Loucy (cell line): Measurements from ENCODE around the gene BTNL9.

Source experiments
- CTCF ChIP-seq: fragments of 200-600 bp; sonication (generic); conservative IDR thresholded peaks from 2 replicates; pipeline ENCODE4 v1.5.1; 2014; ENCODE audit warnings: mild to moderate bottlenecking, antibody characterized with exemption, low read length
- EZH2phosphoT487 ChIP-seq: fragments of 200-600 bp; IDR thresholded peaks from 2 replicates; pipeline ENCODE4 v1.6.1; 2018; ENCODE audit warnings: antibody characterized with exemption, mild to moderate bottlenecking, moderate library complexity, borderline replicate concordance

DNA sequence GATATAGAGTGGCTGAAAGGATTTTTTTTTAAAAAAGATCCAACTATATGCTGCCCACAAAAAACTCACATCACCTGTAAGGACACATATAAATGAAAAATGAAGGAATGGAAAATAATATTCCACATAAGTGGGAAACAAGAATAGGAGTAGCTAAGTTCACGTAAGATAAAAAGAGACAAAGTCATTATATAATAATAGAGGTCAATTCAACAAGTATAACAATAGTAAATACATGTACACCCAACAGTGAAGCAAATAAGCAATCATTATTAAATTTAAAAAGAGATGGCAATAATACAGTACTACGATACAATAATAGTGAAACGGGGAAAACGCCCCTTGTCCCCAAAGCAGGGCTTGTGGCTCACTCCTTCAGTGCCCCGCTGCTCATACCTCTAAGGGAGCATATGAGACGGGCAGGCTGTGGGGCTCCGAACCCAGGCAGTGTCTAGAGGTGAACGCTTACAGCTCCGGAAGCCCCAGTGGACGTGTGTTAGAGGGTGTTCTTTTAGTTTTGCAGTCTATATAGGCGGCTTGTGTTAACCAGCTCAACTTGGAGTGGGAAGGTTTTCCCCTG is 12.5 kb upstream of the BTNL9 start:
- TF ChIP-seq CTCF: no peak
- TF ChIP-seq EZH2phosphoT487: no peak
